Gastrocnemius medialis (tissue), 4 donors: ENCODE measurements around the gene YAE1. TPM values are rescaled to one million over a fixed set of nuclear protein-coding genes. Genes with fewer than 3 reads are reported as not detected.
"Not testable (repeated sequence)": the region's sequence is repeated elsewhere in the genome, so short reads cannot be mapped to it uniquely, and the experiment has no call there.

Experiments used
- ATAC-seq, 2 donors: fragments of 150-250 bp; one replicate each; pipeline ENCODE4 v1.9.1; 2016
- DNase-seq, 2 donors: peaks; one replicate each; pipeline ENCODE4 v3.0.0-alpha.2; 2019
- H3K27ac ChIP-seq, 4 donors: fragments of 200-600 bp; sonication (generic); 1 replicate in 1 of 4; 2 replicates in 3 of 4; pipeline ENCODE4 v1.5.1; 2016 to 2018; ENCODE audit warnings: mild to moderate bottlenecking in 2 of 4, moderate library complexity in 1 of 4
- H3K27me3 ChIP-seq, 3 donors: fragments of 200-600 bp; sonication (generic) in 2 of 3; 1 replicate in 1 of 3; 2 replicates in 2 of 3; pipeline versions ENCODE4 v1.5.1 to v1.6.0; 2016 to 2019; ENCODE audit warnings: mild to moderate bottlenecking in 1 of 3, moderate library complexity in 1 of 3
- H3K36me3 ChIP-seq, 2 donors: fragments of 200-600 bp; sonication (generic) in 1 of 2; one replicate each; pipeline ENCODE4 v1.5.1; 2017 to 2018
- H3K4me1 ChIP-seq, 2 donors: fragments of 200-600 bp; sonication (generic) in 1 of 2; one replicate each; pipeline ENCODE4 v1.5.1; 2016 to 2017; ENCODE audit warnings: mild to moderate bottlenecking in 2 of 2
- H3K4me3 ChIP-seq, 4 donors: fragments of 200-600 bp; sonication (generic) in 3 of 4; 1 replicate in 1 of 4; 2 replicates in 3 of 4; pipeline ENCODE4 v1.5.1; 2016 to 2019; ENCODE audit warnings: mild to moderate bottlenecking in 2 of 4
- H3K9me3 ChIP-seq, 3 donors: fragments of 200-600 bp; sonication (generic) in 2 of 3; 1 replicate in 1 of 3; 2 replicates in 2 of 3; pipeline ENCODE4 v1.5.1; 2016 to 2019
- CTCF ChIP-seq, 5 experiments: fragments of 450-650 bp in 3 of 5; fragments of 200-600 bp in 2 of 5; sonication (generic) in 2 of 5; IDR thresholded peaks in 4 of 5; conservative IDR thresholded peaks in 1 of 5; 1 replicate in 4 of 5; 2 replicates in 1 of 5; pipeline ENCODE4 v1.5.1; 2016 to 2019; ENCODE audit warnings: antibody characterized with exemption in 5 of 5, mild to moderate bottlenecking in 3 of 5, moderate library complexity in 3 of 5
- POLR2A ChIP-seq, 2 donors: fragments of 450-650 bp; IDR thresholded peaks; one replicate each; pipeline ENCODE4 v1.6.1; 2017; ENCODE audit warnings: antibody characterized with exemption in 2 of 2, mild to moderate bottlenecking in 2 of 2, moderate library complexity in 2 of 2
- in situ Hi-C, 4 donors: fragments of 200-750 bp; cut with MboI; loops; one replicate each; pipeline versions ENCODE4 v1.15.0 to v1.8.0; 2017; ENCODE audit warnings: low sequenced_read_pairs in 4 of 4
- intact Hi-C: fragments of 100-400 bp; cut with DNase I; formaldehyde crosslinking; loops from one replicate; pipeline ENCODE4 v1.15.1; 2023; ENCODE audit warnings: low total_unique reads
- total RNA-seq, 4 donors: library from RNA; depleted of rRNA; stranded (reverse); fragments of >200 nt; gene quantifications; one replicate each; pipeline versions ENCODE4 v1.1.0 to v1.2.3, GENCODE V29; 2016

Gene YAE1
- total RNA-seq, 4 donors from 2014 or later, result 4.6 to 20.2 (median 10.2) TPM

GRCh38 chr7:39535720-39536119 lies 30.5 kb upstream of the YAE1 start:
- ATAC-seq (no peak), DNase-seq (no peak)
- H3K4me3 ChIP-seq, result no peak overlapping the region
- H3K36me3 ChIP-seq, result no peaks in the 10 kb centered on the region
- no peaks in the 10 kb centered on the region for H3K27me3 ChIP-seq
- in situ Hi-C loops, result no loop called here
- intact Hi-C loops, result no loop called here
- H3K4me1 ChIP-seq, result no peaks in the 10 kb centered on the region
- H3K9me3 ChIP-seq, result no peaks in the 10 kb centered on the region
- TF ChIP-seq CTCF (IDR thresholded peaks at IDR 0.05 in 4 of 5, conservative IDR thresholded peaks at IDR 0.05 in 1 of 5) (no peak), POLR2A (IDR thresholded peaks at IDR 0.05) (no peak)
- H3K27ac ChIP-seq, result no peak overlapping the region

- H3K36me3 ChIP-seq, result no peaks in the 10 kb centered on the region
- no peak overlapping the region for H3K27ac ChIP-seq
- H3K4me1 ChIP-seq, result no peaks in the 10 kb centered on the region
- no peak for TF ChIP-seq CTCF (IDR thresholded peaks at IDR 0.05 in 4 of 5, conservative IDR thresholded peaks at IDR 0.05 in 1 of 5)
- TF ChIP-seq POLR2A (IDR thresholded peaks at IDR 0.05), result no peak
- ATAC-seq (no peak), DNase-seq (no peak)
- no peaks in the 10 kb centered on the region for H3K9me3 ChIP-seq
- intact Hi-C loops, result no loop called here
- in situ Hi-C loops, result no loop called here
- H3K4me3 ChIP-seq, result no peak overlapping the region
- H3K27me3 ChIP-seq, result no peaks in the 10 kb centered on the region
These were observed 29.3 kb upstream of the YAE1 start for GRCh38 chr7:39536951-39537350.

GRCh38 chr7:39539816-39540215 lies 26.4 kb upstream of the YAE1 start:
- Histone ChIP-seq H3K36me3 (no peaks in the 10 kb centered on the region), H3K27ac (no peak overlapping the region), H3K4me3 (no peak overlapping the region), H3K4me1 (no peaks in the 10 kb centered on the region), H3K27me3 (no peaks in the 10 kb centered on the region), H3K9me3 (no peaks in the 10 kb centered on the region)
- in situ Hi-C loops, result no loop called here
- no peak for TF ChIP-seq CTCF (IDR thresholded peaks at IDR 0.05 in 4 of 5, conservative IDR thresholded peaks at IDR 0.05 in 1 of 5)
- DNase-seq, result no peak
- intact Hi-C loops, result no loop called here
- no peak for ATAC-seq

GRCh38 chr7:39540320-39540719 lies 25.9 kb upstream of the YAE1 start:
- Histone ChIP-seq H3K27me3 (no peaks in the 10 kb centered on the region), H3K27ac (no peak overlapping the region), H3K36me3 (no peaks in the 10 kb centered on the region), H3K4me3 (no peak overlapping the region), H3K4me1 (no peaks in the 10 kb centered on the region), H3K9me3 (no peaks in the 10 kb centered on the region)
- DNase-seq (no peak), ATAC-seq (no peak)
- intact Hi-C loops (no loop called here), in situ Hi-C loops (no loop called here)
- TF ChIP-seq POLR2A (IDR thresholded peaks at IDR 0.05), result no peak
- no peak for TF ChIP-seq CTCF (IDR thresholded peaks at IDR 0.05 in 4 of 5, conservative IDR thresholded peaks at IDR 0.05 in 1 of 5)

- TF ChIP-seq CTCF (IDR thresholded peaks at IDR 0.05 in 4 of 5, conservative IDR thresholded peaks at IDR 0.05 in 1 of 5), result no peak
- no peak for TF ChIP-seq POLR2A (IDR thresholded peaks at IDR 0.05)
- H3K27me3 ChIP-seq, result no peaks in the 10 kb centered on the region
- in situ Hi-C loops (no loop called here), intact Hi-C loops (no loop called here)
- no peak for ATAC-seq
- H3K27ac ChIP-seq, result no peak overlapping the region
- no peaks in the 10 kb centered on the region for H3K9me3 ChIP-seq
- no peaks in the 10 kb centered on the region for H3K4me1 ChIP-seq
- no peaks in the 10 kb centered on the region for H3K36me3 ChIP-seq
- H3K4me3 ChIP-seq, result no peak overlapping the region
- no peak for DNase-seq
These were observed 24.7 kb upstream of the YAE1 start for GRCh38 chr7:39541511-39541910.

- H3K9me3 ChIP-seq, DNase-seq, ATAC-seq, H3K4me1 ChIP-seq, H3K36me3 ChIP-seq, intact Hi-C loops, H3K4me3 ChIP-seq, in situ Hi-C loops, H3K27me3 ChIP-seq, H3K27ac ChIP-seq: not testable (repeated sequence)
These were observed 21.4 kb upstream of the YAE1 start for GRCh38 chr7:39544774-39545173.
